Measurements from ENCODE around the gene GALNT2.
A peak's percentile ranks its signal among the peaks of the same experiment; 100 is the strongest.

The GALNT2 gene

GRCh38 chr1:230287674-230288315 is 220.8 kb downstream of the GALNT2 start:
- DNase-seq: no peak

- DNase-seq: no peak
These were observed 221.8 kb downstream of the GALNT2 start for GRCh38 chr1:230288641-230289349.

GRCh38 chr1:230289350-230289644 is 222.3 kb downstream of the GALNT2 start:
- no peak for DNase-seq

GRCh38 chr1:230291731-230292620 is 224.9 kb downstream of the GALNT2 start:
- DNase-seq: peak; percentile 46

GRCh38 chr1:230292689-230293389 is 225.8 kb downstream of the GALNT2 start:
- DNase-seq: peak; percentile 98

GRCh38 chr1:230293390-230293700 is 226.3 kb downstream of the GALNT2 start:
- no peak for DNase-seq

- DNase-seq: no peak
These were observed 228.3 kb downstream of the GALNT2 start for GRCh38 chr1:230295367-230295766.

GRCh38 chr1:230299191-230300006 is 232.4 kb downstream of the GALNT2 start:
- DNase-seq: peak; percentile 60

- no peak for DNase-seq
These were observed 233.6 kb downstream of the GALNT2 start for GRCh38 chr1:230300322-230301301.

GRCh38 chr1:230301322-230301721 is 234.3 kb downstream of the GALNT2 start:
- DNase-seq: no peak

GRCh38 chr1:230301822-230302221 is 234.8 kb downstream of the GALNT2 start:
- DNase-seq: no peak

GRCh38 chr1:230303069-230303468 is 236.0 kb downstream of the GALNT2 start:
- DNase-seq: no peak

GRCh38 chr1:230303822-230304221 is 236.8 kb downstream of the GALNT2 start:
- no peak for DNase-seq

GRCh38 chr1:230306169-230306568 is 239.1 kb downstream of the GALNT2 start:
- no peak for DNase-seq

- no peak for DNase-seq
These were observed 240.2 kb downstream of the GALNT2 start for GRCh38 chr1:230307213-230307612.

- DNase-seq: peak; percentile 73
These were observed 241.0 kb downstream of the GALNT2 start for GRCh38 chr1:230308039-230308438.

GRCh38 chr1:230308821-230309220 is 241.8 kb downstream of the GALNT2 start:
- DNase-seq: no peak

GRCh38 chr1:230309646-230310177 is 242.7 kb downstream of the GALNT2 start:
- DNase-seq: no peak

GRCh38 chr1:230310381-230311163 is 243.5 kb downstream of the GALNT2 start:
- peak; percentile 79 for DNase-seq

GRCh38 chr1:230312676-230313075 is 245.6 kb downstream of the GALNT2 start:
- no peak for DNase-seq
